Activated naive CD8-positive, alpha-beta T cell (primary cell): ENCODE measurements around the gene SFXN4.
"Not testable (repeated sequence)": the region's sequence is repeated elsewhere in the genome, so short reads cannot be mapped to it uniquely, and the experiment has no call there.

Experiments
- H3K27ac Mint-ChIP-seq: one replicate; pipeline ENCODE4 v1.8.0; 2021; ENCODE audit warnings: mixed read lengths
- H3K27me3 Mint-ChIP-seq: one replicate; pipeline ENCODE4 v1.8.0; 2021; ENCODE audit warnings: mixed read lengths
- H3K36me3 Mint-ChIP-seq: one replicate; pipeline ENCODE4 v1.8.0; 2021; ENCODE audit warnings: mixed read lengths
- H3K4me1 Mint-ChIP-seq: one replicate; pipeline ENCODE4 v1.8.0; 2021; ENCODE audit warnings: low read depth, mixed read lengths
- H3K4me3 Mint-ChIP-seq: one replicate; pipeline ENCODE4 v1.8.0; 2021; ENCODE audit warnings: mild to moderate bottlenecking, mixed read lengths
- H3K9me3 Mint-ChIP-seq: one replicate; pipeline ENCODE4 v1.8.0; 2021; ENCODE audit warnings: low read depth, mixed read lengths

Gene SFXN4

GRCh38 chr10:119201233-119201632, 35.7 kb upstream of the SFXN4 start:
- H3K4me3 Mint-ChIP-seq, result no peak overlapping the region
- peaks cover 24% of the 10 kb centered on the region for H3K4me1 Mint-ChIP-seq
- no peak overlapping the region for H3K27ac Mint-ChIP-seq
- no peaks in the 10 kb centered on the region for H3K27me3 Mint-ChIP-seq
- H3K36me3 Mint-ChIP-seq, result no peaks in the 10 kb centered on the region
- no peaks in the 10 kb centered on the region for H3K9me3 Mint-ChIP-seq

DNA sequence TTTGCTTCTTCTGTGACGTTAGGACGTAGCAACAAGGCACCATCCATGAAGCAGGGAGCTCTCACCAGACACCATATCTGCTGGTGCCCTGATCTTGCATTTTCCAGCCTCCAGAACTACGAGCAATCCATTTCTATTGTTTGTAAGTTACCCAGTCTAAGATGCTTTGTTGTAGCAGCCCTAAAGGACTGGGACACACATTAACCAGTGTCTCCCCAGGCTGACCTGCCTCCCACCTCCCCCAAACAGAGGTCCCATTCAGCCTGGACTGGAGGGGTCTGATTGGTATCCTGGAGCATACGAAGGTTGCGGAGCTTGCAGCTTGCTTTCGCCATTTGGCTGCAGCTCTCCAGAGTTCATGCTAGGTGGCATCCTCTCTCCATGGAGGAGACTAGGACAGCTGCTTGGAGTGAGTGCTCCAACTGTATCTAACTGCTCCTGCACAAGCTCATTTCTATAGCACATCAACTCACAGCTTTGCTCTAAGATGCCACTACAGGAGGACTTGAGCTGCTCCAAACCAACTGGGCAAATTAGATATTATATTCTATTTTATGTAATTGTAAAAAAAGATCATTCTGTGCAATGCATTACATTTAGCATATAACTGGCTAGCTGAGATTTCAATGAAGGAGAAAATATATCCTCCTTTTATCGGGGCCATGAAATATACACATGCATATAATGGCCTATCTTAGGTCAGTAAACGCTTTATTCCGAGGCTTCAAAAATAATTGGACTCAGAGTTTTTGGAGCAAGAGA, 33.9 kb upstream of the SFXN4 start:
- Mint-ChIP-seq H3K9me3 (no peaks in the 10 kb centered on the region), H3K27ac (peak overlapping the region; percentile 72), H3K4me3 (no peak overlapping the region), H3K27me3 (no peaks in the 10 kb centered on the region), H3K36me3 (no peaks in the 10 kb centered on the region), H3K4me1 (peaks cover 19% of the 10 kb centered on the region)

GRCh38 chr10:119198438-119198837, 32.9 kb upstream of the SFXN4 start:
- Mint-ChIP-seq H3K4me3 (no peak overlapping the region), H3K27ac (peak overlapping the region; percentile 58), H3K9me3 (no peaks in the 10 kb centered on the region), H3K27me3 (no peaks in the 10 kb centered on the region), H3K4me1 (peaks cover 19% of the 10 kb centered on the region), H3K36me3 (no peaks in the 10 kb centered on the region)

DNA sequence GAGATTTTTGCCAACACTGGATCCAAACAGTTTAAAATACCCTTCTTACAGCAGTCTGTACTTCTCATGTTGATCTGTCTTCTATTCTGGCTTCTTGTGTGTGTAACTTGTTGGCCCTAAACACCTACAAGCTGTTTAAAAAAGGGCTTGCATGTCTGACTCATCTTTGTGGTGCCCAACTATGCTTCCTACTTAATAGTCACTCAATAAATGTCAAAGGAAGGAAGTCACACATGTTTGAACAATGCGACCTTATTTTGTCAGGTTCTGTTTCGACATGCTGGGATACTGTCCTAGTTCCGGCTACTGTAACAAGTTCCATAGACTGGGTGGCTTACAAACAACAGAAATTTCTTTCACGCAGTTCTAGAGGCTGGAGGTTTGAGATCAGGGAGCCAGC, 32.4 kb upstream of the SFXN4 start:
- no peaks in the 10 kb centered on the region for H3K9me3 Mint-ChIP-seq
- H3K4me1 Mint-ChIP-seq, result peaks cover 19% of the 10 kb centered on the region
- no peaks in the 10 kb centered on the region for H3K27me3 Mint-ChIP-seq
- H3K27ac Mint-ChIP-seq, result peak overlapping the region; percentile 58
- no peaks in the 10 kb centered on the region for H3K36me3 Mint-ChIP-seq
- peak overlapping the region; percentile 45 for H3K4me3 Mint-ChIP-seq

GRCh38 chr10:119191881-119192280, 26.4 kb upstream of the SFXN4 start:
- H3K9me3 Mint-ChIP-seq, result no peaks in the 10 kb centered on the region
- H3K36me3 Mint-ChIP-seq, result no peaks in the 10 kb centered on the region
- peaks cover 16% of the 10 kb centered on the region for H3K4me1 Mint-ChIP-seq
- no peak overlapping the region for H3K4me3 Mint-ChIP-seq
- no peak overlapping the region for H3K27ac Mint-ChIP-seq
- H3K27me3 Mint-ChIP-seq, result no peaks in the 10 kb centered on the region

DNA sequence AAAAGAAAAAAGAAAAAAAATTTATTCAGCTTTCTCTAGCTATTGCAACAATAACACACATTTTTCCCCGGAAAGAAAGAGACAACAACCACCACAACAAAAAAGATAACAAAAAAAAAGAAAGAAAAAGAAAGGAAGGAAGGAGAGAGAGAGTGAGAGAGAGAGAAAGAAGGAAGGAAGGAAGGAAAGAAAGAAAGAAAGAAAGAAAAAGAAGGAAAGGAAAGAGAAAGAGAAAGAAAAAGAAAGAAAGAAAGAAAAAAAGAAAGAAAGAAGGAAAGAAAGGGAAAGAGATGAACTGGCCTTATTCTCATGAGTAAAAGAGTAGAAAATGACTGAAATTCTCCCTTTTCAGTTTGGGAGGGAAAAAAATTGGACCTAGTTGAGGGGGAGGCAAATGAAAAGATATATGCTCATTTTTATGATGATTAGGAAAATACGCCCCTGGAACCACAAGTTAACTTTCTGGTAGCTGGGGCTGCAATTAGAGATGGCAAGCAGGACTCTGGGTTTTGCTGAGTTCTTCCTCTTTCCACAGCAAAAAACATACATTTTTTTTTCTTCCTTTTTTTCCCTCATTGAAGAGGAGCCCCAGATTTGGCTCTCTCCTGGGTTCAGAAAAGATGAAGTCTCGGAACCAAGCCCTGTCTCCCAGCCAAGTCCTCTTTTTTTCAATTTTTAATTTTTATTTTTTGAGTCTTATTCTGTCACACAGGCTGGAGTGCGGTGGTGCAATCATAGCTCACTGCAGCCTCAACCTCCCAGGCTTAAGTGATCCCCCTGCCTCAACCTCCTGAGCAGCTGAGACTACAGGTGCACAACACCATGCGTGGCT, 25.7 kb upstream of the SFXN4 start:
- Mint-ChIP-seq H3K9me3 (no peaks in the 10 kb centered on the region), H3K36me3 (no peaks in the 10 kb centered on the region), H3K4me3 (no peak overlapping the region), H3K4me1 (peaks cover 16% of the 10 kb centered on the region), H3K27ac (no peak overlapping the region), H3K27me3 (no peaks in the 10 kb centered on the region)

- Mint-ChIP-seq H3K4me3 (no peak overlapping the region), H3K36me3 (no peaks in the 10 kb centered on the region), H3K4me1 (peaks cover 16% of the 10 kb centered on the region), H3K9me3 (no peaks in the 10 kb centered on the region), H3K27ac (no peak overlapping the region), H3K27me3 (no peaks in the 10 kb centered on the region)
These were observed 24.8 kb upstream of the SFXN4 start for GRCh38 chr10:119190353-119190752.

DNA sequence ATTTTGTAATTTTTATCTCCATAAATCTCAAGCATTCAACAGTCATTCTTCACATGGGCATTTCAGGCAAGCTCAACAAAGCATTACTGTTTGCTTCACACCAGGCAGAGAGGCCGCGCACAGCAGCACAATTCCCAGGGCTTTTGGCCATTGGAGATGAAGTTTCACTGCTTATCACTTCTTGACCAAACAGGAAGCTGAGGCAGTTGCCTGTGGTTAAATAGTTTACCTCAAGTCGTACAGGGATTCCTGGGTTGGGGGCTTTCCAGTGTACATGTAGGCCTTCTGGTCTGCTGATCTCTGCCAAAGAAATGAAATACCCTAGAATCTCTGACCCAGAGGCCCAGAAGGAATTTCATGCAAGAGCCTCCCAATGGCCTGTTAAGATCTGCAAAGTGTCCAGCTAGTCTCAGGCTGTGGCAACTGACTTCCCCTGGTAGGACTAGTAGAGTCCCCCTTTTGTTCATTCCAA, 24.3 kb upstream of the SFXN4 start:
- Mint-ChIP-seq H3K27me3 (no peaks in the 10 kb centered on the region), H3K9me3 (no peaks in the 10 kb centered on the region), H3K27ac (no peak overlapping the region), H3K36me3 (no peaks in the 10 kb centered on the region), H3K4me3 (no peak overlapping the region), H3K4me1 (peaks cover 16% of the 10 kb centered on the region)

DNA sequence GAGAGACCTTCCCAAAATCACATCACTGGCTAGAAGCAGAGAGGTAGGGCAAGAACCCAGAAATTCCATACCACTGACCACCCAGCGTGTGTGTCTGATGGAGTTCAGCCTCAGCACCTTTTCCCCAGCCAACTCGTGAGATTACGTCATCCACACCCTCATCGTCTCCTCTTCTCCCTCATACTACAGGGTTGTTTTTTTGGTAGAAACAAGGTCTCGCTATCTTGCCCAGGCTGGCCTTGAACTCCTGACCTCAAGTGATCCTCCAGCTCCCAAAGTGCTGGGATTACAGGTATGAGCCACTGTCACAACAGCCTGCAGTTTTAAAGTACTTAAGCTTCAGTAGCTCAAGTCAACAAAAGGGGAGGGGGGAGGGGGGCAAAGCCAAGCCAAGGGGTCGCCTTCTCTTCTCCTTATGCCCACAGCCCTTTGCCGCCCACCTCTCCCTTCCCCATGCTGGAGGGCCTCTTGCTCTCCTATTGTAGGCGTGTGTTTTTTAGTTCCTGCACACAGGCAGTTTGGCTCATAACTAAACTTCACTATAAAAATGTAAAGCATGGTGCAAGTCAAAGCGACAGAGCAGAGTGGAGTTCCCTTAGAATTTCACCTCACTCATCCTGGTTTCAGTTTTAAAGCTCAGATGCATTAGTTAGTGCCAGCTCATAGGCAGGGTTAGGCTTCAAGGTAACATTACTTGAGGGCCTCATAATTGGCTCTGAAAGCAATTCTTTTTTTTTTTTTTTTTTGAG, 18.3 kb upstream of the SFXN4 start:
- Mint-ChIP-seq H3K36me3 (no peaks in the 10 kb centered on the region), H3K4me3 (no peak overlapping the region), H3K9me3 (no peaks in the 10 kb centered on the region), H3K27me3 (no peaks in the 10 kb centered on the region), H3K4me1 (peaks cover 11% of the 10 kb centered on the region), H3K27ac (no peak overlapping the region)

DNA sequence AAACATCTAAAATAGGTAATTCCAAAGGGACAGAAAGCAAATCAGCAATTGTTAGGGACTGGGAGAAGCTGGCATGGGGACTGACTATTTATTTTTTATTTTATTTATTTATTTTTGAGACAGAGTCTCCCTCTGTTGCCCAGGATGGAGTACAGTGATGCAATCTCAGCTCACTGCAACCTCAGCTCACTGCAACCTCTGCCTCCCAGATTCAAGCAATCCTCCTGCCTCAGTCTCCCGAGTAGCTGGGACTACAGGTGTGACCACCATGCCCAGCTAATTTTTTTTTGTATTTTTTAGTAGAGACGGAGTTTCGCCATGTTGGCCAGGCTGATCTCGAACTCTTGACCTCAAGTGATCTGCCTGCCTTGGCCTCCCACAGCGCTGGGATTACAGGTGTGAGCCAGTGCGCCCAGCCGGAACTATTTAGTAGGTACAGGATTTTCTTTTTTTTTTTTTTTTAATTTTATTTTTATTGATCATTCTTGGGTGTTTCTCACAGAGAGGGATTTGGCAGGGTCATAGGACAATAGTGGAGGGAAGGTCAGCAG, 15.4 kb upstream of the SFXN4 start:
- not testable (repeated sequence) for H3K36me3 Mint-ChIP-seq, H3K27me3 Mint-ChIP-seq, H3K9me3 Mint-ChIP-seq, H3K27ac Mint-ChIP-seq, H3K4me3 Mint-ChIP-seq
- H3K4me1 Mint-ChIP-seq, result peaks cover 30% of the 10 kb centered on the region

DNA sequence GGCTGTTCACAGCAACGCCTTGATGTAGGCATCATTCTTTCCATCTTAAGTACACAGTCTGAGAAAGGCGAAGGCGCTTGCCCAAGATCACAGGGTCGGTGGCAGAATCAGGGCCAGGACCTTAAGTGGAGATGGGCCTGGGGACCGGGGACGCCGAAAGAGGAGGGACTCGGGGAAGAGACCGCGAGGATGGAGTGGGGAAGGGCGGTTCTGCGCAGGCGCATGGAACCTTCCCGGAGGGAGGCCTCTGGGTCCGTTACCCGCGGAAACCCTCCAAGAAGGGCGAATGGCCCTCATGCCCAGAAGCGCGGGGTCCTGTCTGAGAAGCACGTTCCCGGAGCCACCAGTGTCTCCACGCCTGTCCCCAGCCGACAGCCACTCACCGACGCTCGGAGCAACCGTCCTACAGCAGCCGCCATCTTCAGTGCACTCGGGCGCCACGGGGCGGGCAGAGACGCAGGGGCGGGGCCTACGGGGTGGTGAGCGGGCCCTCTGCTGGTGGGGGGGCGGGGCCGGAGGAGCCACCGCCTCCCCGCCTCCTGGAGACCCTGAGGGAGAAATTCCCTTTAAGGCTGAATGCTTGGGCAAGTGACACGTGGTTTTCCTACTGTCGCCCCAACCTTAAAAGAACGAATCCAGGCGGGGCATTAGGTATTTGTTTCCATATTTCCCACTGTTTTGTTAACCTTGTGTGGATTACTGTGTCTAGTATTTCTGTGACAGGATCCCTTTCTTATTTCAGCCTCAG, 13.0 kb upstream of the SFXN4 start, which contains the start of gene PRDX3:
PRDX3 (minus strand) TSS at position 441 of the 748 bp plus-strand sequence; CDS start at position 419, 22 bp downstream.
- Mint-ChIP-seq H3K36me3 (peaks cover 6% of the 10 kb centered on the region), H3K27me3 (no peaks in the 10 kb centered on the region), H3K27ac (peak within 1 kb of the TSS; percentile 98), H3K9me3 (no peaks in the 10 kb centered on the region), H3K4me1 (peaks cover 39% of the 10 kb centered on the region), H3K4me3 (peak within 1 kb of the TSS; percentile 97)

- Mint-ChIP-seq H3K9me3 (no peaks in the 10 kb centered on the region), H3K27me3 (no peaks in the 10 kb centered on the region), H3K27ac (peak overlapping the region; percentile 98), H3K36me3 (peaks cover 6% of the 10 kb centered on the region), H3K4me3 (peak overlapping the region; percentile 97), H3K4me1 (peaks cover 39% of the 10 kb centered on the region)
These were observed 12.3 kb upstream of the SFXN4 start for GRCh38 chr10:119177708-119178371.

DNA sequence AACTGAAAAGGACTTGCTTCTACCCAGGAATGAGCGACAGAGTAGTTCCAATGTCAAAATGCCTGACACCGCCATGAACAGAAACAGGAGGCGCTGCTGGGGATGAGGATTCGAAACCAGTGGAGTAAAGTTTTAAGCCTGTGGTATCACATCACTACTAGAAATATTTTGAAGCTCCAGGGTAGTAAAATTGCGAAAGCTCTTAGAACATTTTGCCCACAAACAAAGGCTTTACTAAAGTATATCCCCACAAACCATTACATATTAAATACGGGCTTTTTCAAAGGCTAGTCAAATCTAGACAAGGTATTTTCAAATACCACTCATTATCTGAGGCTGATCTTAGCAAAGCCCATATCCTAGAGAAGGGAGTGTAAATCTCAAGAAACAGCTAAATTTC, 10.7 kb upstream of the SFXN4 start:
- Mint-ChIP-seq H3K4me1 (peaks cover 42% of the 10 kb centered on the region), H3K9me3 (no peaks in the 10 kb centered on the region), H3K36me3 (peaks cover 11% of the 10 kb centered on the region), H3K4me3 (peak overlapping the region; percentile 97), H3K27me3 (no peaks in the 10 kb centered on the region), H3K27ac (peak overlapping the region; percentile 73)

DNA sequence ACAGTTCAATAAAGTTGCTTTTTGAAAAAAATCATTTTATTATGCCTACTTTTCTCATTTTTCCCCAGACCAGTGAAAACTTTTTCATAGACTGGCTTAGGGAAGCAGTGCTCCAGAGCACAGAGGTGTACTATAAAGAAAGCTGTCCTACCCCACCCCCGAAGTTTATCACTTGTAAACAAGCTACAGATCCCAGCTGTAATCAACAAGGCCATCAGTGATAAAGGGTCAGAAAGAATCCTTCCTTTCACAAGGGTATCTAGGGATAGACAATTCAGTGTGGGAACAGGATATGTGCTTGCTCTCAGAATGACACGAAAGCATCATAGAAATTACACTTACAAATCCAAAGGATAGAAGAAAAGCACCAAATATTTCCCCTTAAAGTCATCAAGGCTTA, 8.6 kb upstream of the SFXN4 start:
- H3K4me1 Mint-ChIP-seq, result peaks cover 35% of the 10 kb centered on the region
- no peak overlapping the region for H3K4me3 Mint-ChIP-seq
- peaks cover 11% of the 10 kb centered on the region for H3K36me3 Mint-ChIP-seq
- H3K9me3 Mint-ChIP-seq, result no peaks in the 10 kb centered on the region
- H3K27ac Mint-ChIP-seq, result no peak overlapping the region
- H3K27me3 Mint-ChIP-seq, result no peaks in the 10 kb centered on the region
